ENCODE measurements around the gene PLCL1. TPM values are rescaled to one million over a fixed set of nuclear protein-coding genes. Genes with fewer than 3 reads are reported as not detected.

The PLCL1 gene
- total RNA-seq, 4 donors from 2014 or later = 6.6 to 10.8 (median 8.3) TPM

DNA sequence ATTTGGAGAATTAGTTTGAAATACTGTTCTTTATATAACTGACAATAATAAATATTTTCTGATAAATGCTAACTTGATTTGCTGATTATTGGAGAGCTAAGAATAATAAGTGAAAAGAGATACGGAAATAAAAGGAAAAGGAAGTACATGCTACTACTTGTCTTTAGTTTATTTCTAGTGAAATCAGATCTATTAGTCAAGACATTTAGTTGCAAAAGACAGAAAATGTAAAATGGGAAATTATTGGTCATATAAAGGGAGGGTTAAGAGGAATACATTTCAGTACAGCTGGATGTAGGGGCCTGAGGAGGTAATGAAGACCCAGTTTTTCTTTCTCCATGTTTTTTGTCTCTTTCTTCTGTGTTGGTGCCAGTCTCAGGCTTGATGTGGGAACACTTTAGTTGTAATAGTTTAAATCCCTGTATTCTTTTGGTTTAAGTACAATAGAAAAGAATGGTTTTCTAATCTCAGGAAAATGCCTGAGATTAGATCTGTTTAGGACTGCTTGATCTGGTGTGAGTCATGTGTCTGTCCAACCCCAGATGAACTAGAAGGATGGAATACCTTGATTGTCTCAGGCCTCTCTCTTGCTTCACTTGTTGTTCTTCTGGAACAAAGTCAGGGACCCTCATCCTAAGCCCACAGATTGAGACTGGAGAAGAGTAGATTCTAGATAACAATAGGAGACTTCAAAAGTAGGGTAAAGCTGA, 58.0 kb downstream of the PLCL1 start:
- TF ChIP-seq, protein P1, sequence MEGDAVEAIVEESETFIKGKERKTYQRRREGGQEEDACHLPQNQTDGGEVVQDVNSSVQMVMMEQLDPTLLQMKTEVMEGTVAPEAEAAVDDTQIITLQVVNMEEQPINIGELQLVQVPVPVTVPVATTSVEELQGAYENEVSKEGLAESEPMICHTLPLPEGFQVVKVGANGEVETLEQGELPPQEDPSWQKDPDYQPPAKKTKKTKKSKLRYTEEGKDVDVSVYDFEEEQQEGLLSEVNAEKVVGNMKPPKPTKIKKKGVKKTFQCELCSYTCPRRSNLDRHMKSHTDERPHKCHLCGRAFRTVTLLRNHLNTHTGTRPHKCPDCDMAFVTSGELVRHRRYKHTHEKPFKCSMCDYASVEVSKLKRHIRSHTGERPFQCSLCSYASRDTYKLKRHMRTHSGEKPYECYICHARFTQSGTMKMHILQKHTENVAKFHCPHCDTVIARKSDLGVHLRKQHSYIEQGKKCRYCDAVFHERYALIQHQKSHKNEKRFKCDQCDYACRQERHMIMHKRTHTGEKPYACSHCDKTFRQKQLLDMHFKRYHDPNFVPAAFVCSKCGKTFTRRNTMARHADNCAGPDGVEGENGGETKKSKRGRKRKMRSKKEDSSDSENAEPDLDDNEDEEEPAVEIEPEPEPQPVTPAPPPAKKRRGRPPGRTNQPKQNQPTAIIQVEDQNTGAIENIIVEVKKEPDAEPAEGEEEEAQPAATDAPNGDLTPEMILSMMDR (IDR thresholded peaks at IDR 0.05; ENCODE audit: low read depth) = no peak

DNA sequence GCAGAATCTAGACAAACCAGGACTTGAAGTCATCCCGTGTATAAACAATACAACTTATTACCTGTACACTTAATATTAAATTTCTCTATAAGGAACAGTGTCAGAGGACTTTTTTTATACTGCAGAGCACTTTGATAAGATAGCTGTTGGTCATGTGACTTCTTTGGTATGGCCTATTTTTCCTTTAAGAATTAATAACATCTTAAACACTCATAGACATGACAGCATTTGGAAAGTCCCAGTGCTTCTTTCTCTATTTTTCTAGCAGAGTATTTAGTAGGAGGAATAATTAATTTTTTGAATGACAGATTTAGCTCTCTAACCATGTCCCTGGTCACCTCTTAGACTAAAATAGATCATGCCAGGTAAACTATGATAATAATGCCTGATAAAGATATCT, 59.4 kb downstream of the PLCL1 start:
- TF ChIP-seq, protein P1 (IDR thresholded peaks at IDR 0.05; ENCODE audit: low read depth) = no peak

DNA sequence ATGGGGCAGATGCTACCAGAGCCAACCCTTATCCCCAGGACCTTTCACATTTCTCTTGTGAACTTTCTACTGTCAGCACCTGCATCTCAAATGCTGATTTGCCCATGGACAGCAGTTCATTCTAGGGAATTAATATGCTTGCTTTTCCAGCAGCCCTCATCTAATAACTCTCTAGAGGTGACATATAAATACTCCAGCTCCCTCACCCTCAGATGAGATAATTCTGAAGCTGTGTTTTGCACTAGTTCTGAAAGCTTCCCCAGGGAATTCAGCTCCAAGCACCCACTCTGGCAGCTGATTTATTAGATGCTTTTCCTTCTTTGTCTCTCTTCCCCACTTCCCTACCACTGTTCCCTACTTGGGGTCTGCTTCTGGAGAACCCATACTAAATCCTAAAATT, 62.1 kb downstream of the PLCL1 start:
- TF ChIP-seq, protein P1 (IDR thresholded peaks at IDR 0.05; ENCODE audit: low read depth) = no peak

GRCh38 chr2:197867033-197867432, 62.6 kb downstream of the PLCL1 start:
- TF ChIP-seq, protein P1 (IDR thresholded peaks at IDR 0.05; ENCODE audit: low read depth) = no peak

GRCh38 chr2:197867624-197868023, 63.2 kb downstream of the PLCL1 start:
- TF ChIP-seq, protein P1 (IDR thresholded peaks at IDR 0.05; ENCODE audit: low read depth) = no peak

- TF ChIP-seq, protein P1 (IDR thresholded peaks at IDR 0.05; ENCODE audit: low read depth) = no peak
Observed at GRCh38 chr2:197868206-197868605, 63.8 kb downstream of the PLCL1 start.

DNA sequence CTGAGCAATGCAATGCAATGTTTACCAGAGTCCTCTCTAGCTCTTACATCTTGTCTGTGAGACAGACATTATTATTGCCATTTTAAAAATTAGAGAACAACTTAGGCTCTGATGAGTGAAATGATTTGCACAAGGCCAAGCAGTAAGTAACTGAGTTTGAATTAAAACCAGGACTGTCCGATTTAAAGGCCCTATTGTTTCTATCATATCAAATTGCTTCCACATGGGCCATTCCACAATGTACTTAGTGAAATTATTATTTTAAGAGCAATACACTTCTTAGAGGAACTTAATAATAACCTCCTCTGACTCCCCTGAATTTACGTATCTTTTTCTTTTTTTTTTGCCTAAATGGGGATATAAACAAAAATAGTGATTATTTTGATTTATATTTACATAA, 64.6 kb downstream of the PLCL1 start:
- TF ChIP-seq, protein P1 (IDR thresholded peaks at IDR 0.05; ENCODE audit: low read depth) = no peak
